ES-I3 (cell line): ENCODE measurements around the gene PLD5.
"Not testable (repeated sequence)": the region's sequence is repeated elsewhere in the genome, so short reads cannot be mapped to it uniquely, and the experiment has no call there.

Experiments
- H3K36me3 ChIP-seq: 2 replicates; pipeline ENCODE4 v1.6.1; 2013; ENCODE audit warnings: mild to moderate bottlenecking, low read length, control low read depth, moderate library complexity; ENCODE audit not compliant: insufficient read depth
- H3K4me1 ChIP-seq: 2 replicates; pipeline ENCODE4 v1.6.1; 2013; ENCODE audit warnings: mild to moderate bottlenecking, control low read depth, low read length; ENCODE audit not compliant: insufficient read depth
- H3K9ac ChIP-seq: 2 replicates; pipeline ENCODE4 v1.6.1; 2013; ENCODE audit warnings: low read depth, mild to moderate bottlenecking, low read length, moderate library complexity
- H3K9me3 ChIP-seq: 2 replicates; pipeline ENCODE4 v1.6.1; 2013; ENCODE audit warnings: mild to moderate bottlenecking, low read length, moderate library complexity; ENCODE audit not compliant: control insufficient read depth, insufficient read depth

The PLD5 gene

DNA sequence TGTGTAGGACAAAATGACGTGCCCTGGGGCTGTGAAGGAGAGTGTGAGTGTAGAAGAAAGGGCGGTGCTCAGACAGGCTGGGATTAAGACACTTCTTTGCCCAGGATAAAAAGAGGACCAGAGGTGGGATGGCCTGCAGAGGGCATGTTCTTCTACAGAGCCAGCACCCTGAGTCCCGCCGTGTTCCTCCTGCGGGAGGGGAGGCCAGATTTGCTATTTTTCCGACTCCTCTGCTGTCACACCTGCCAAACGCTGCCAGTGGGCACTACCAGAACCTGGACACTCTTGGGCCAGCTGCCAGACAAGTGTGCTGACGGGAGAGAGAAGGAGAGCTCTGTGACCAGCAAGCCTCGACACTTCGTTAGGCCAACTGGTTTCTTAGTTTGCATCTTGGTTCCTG is 206.4 kb downstream of the PLD5 start:
- H3K4me1 ChIP-seq = no peaks in the 10 kb centered on the region
- no peak overlapping the region for H3K9ac ChIP-seq
- H3K36me3 ChIP-seq = no peaks in the 10 kb centered on the region
- H3K9me3 ChIP-seq = no peaks in the 10 kb centered on the region

- H3K9ac ChIP-seq, H3K4me1 ChIP-seq, H3K36me3 ChIP-seq, H3K9me3 ChIP-seq: not testable (repeated sequence)
Measured at GRCh38 chr1:242314865-242315264, 209.6 kb downstream of the PLD5 start.

DNA sequence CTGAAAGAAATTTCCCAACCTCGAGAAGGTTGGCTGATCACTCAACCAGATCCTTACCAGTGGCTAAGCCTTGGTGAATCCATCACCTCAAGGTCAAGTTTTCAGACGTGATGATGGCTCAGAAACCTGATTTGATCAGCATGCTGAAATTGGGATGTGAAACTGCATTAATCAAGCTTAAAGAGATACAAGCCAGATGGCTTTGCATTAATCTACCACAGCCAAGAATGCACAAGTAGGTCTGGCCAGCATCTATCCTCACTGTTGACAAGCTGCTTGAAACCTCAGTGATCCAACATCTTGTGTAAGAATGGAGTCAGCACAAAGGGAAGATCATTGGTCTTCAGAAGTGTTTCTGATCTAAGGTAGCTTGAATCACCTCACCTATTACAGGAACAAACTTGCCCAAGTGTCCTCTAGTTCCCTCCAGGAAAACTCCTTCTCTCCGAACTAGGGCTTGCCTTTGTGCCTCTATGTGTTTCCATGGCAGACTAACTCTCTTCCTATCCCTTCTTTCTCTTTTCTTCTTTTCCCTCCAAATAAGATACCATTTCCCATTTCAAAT is 210.3 kb downstream of the PLD5 start:
- not testable (repeated sequence) for H3K4me1 ChIP-seq, H3K36me3 ChIP-seq, H3K9ac ChIP-seq, H3K9me3 ChIP-seq

DNA sequence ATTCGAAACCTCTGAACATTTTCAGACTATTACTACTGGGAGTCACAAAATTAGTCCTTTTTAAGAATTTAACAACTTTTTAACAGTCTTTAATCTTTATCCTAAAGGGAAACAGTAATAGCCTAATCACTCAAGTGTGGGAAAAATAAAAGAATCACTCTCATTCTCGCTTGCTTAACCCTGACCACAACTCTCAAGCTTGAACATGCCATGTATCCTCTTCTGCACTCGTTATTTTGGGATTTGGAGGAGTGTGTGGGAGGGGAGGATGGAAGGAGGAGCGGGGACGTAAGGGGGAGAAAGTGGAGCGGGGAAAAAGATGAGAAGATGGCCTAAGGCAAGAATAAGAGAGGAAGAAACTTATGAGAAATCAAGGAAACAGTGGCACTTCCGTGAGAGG is 215.8 kb downstream of the PLD5 start:
- H3K9me3 ChIP-seq, H3K4me1 ChIP-seq, H3K9ac ChIP-seq, H3K36me3 ChIP-seq: not testable (repeated sequence)

DNA sequence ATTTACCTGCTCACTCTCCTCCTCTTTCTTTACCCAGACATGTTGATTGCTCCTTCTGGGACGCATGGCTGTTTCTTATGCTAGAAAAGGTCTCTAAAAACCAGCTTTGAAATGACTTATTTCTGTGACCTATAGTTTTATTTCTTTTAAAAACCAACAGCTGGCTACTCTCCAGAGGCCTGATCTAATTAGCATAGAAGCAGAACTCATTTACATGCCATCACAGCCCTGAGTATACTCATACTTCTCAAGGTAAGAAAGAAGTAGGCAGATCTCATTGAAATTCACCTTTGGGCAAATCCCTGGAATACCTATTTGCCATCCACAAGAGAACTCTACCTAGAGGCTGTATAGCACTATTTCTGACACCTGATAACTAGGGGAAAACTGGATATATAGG is 230.7 kb downstream of the PLD5 start:
- H3K36me3 ChIP-seq, H3K4me1 ChIP-seq: not testable (repeated sequence)

GRCh38 chr1:242288067-242288466 is 236.4 kb downstream of the PLD5 start:
- H3K36me3 ChIP-seq, H3K9ac ChIP-seq, H3K4me1 ChIP-seq, H3K9me3 ChIP-seq: not testable (repeated sequence)

More for the DNA sequence above, 230.7 kb downstream of the PLD5 start:
- H3K9me3 ChIP-seq, H3K9ac ChIP-seq: not testable (repeated sequence)

DNA sequence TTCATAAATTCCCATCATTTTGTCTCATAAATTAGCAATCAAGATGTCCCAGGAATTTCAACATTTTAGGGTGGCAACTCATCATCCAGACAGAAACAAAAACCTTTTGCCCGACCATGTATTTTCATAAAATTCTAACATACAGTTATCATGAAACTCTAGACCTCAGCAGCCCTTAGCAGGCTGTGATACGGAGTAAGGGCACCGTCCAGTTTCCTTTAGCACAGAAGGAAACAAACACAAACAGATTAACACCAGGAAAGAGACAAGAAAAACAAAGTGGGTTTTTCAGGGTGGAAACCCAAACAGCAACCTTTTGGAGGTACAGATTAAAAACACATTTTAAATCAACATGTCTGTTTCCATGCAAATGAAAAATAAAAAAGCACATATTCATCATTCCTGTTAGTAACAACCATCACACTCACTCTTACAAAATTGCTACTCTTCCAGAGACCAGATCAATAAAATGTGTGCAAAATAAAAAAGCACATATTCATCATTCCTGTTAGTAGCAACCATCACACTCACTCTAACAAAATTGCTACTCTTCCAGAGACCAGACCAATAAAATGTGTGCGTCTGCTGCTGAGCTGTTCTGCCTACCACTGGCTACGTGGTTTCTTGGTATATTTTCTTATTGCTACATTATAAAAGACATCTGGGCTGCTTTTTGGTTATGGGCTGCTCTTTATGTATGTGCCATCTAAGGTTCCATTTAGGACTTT is 241.6 kb downstream of the PLD5 start:
- not testable (repeated sequence) for H3K4me1 ChIP-seq, H3K9me3 ChIP-seq, H3K36me3 ChIP-seq, H3K9ac ChIP-seq

DNA sequence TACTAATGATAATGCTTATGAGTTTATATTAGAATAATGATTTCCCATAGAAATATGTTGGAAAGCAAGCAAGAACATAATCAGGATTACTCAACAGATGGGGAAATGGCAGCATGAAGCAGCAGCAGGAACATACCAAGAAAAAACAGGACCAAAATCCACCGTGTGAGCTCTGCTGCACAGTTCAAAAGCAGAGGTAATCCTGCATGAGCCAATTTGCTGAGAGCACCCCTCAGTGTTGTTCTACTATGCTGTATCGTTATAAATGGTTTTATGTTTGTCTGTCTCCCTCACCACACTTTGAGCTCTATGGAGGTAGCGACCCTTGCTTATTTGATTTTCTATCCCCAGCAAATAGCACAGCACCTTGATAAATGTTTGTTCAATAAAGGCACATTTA is 246.1 kb downstream of the PLD5 start:
- H3K9me3 ChIP-seq, H3K36me3 ChIP-seq, H3K4me1 ChIP-seq, H3K9ac ChIP-seq: not testable (repeated sequence)

DNA sequence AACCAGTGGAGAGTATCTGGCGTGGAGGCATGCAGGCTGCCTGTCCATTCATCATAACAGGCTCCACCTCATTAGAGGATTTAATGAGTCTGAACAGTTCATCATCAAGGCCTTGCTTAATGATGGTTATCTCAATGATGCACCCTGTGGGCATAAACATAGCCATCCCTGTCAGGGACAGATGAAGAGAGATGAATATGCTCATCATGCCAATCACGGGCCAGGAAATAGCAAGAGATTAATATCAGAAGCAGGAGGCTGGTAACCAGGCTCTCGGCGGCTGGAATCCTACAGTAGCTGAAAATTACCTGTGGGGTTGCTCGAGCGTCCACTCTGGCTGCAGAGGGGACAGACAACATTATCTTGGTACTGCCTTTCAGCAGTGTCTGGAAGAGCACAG is 247.7 kb downstream of the PLD5 start:
- not testable (repeated sequence) for H3K9me3 ChIP-seq, H3K4me1 ChIP-seq, H3K9ac ChIP-seq, H3K36me3 ChIP-seq

DNA sequence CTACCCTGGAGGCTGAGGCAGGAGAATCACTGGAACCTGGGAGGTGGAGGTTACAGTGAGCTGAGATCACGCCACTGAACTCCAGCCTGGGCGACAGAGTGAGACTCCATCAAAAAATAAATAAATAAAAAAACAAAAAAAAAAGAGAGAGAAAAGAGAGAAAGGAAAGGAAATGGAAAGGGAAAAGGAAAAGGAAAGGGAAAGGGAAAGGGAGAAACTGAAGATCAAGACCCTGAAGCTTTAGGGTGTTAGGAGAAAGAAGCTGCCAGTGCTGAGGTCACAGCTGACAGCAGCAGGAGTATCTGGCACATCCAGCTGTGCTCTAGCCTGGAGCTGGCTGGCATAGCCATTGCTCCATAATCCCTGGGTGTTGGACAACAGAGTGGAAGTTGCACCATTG is 257.5 kb downstream of the PLD5 start:
- not testable (repeated sequence) for H3K9ac ChIP-seq, H3K9me3 ChIP-seq, H3K4me1 ChIP-seq, H3K36me3 ChIP-seq

GRCh38 chr1:242264419-242264818 is 260.1 kb downstream of the PLD5 start:
- H3K4me1 ChIP-seq, H3K36me3 ChIP-seq, H3K9ac ChIP-seq, H3K9me3 ChIP-seq: not testable (repeated sequence)

GRCh38 chr1:242245255-242245654 is 279.2 kb downstream of the PLD5 start:
- peaks cover 4% of the 10 kb centered on the region; the same call in 1 of the 2 replicates for H3K4me1 ChIP-seq
- no peaks in the 10 kb centered on the region for H3K9me3 ChIP-seq
- no peak overlapping the region for H3K9ac ChIP-seq
- H3K36me3 ChIP-seq = no peaks in the 10 kb centered on the region

GRCh38 chr1:242243472-242243871 is 281.0 kb downstream of the PLD5 start:
- Histone ChIP-seq H3K9ac (no peak overlapping the region), H3K4me1 (peaks cover 4% of the 10 kb centered on the region; the same call in 1 of the 2 replicates), H3K36me3 (no peaks in the 10 kb centered on the region), H3K9me3 (no peaks in the 10 kb centered on the region)

DNA sequence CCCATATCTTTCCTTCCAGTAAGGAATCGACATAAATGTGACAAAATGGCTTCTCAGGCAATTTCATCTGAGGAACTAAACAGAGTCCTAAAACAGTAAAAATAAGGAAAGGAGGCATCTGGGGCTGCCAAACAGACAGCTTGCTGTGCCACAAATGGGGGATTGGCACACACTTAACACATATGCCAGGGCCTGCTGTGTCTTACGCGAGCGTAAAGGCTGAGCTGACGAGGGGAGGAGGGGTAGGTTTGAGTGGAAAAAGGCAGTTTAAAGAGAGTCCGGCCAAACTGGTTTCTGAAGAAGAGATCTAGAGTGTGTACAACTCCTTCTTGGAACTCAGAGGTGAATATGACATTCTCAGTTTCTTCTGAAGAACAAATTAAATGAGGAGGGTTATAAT is 281.5 kb downstream of the PLD5 start:
- no peaks in the 10 kb centered on the region for H3K9me3 ChIP-seq
- H3K4me1 ChIP-seq = peaks cover 4% of the 10 kb centered on the region; the same call in 1 of the 2 replicates
- no peaks in the 10 kb centered on the region for H3K36me3 ChIP-seq
- no peak overlapping the region for H3K9ac ChIP-seq

GRCh38 chr1:242241936-242242335 is 282.6 kb downstream of the PLD5 start:
- no peaks in the 10 kb centered on the region for H3K36me3 ChIP-seq
- peaks cover 4% of the 10 kb centered on the region; the same call in 1 of the 2 replicates for H3K4me1 ChIP-seq
- H3K9me3 ChIP-seq = no peaks in the 10 kb centered on the region
- H3K9ac ChIP-seq = no peak overlapping the region
